Measurements from ENCODE around the gene KRT8.

- TF ChIP-seq POLR2AphosphoS5 (IDR thresholded peaks at IDR 0.05; ENCODE audit: borderline replicate concordance, low read depth, low read length): no peak
- TF ChIP-seq EZH2 (IDR thresholded peaks at IDR 0.05): no peak
- no peak for TF ChIP-seq FOXP2 (optimal IDR thresholded peaks at IDR 0.05; ENCODE audit: control extremely low read depth, extremely low read length, insufficient read depth)
These were observed 1.3 kb upstream of the KRT8 start for GRCh38 chr12:52906191-52906601.

All from SK-N-MC (cell line).